Measurements from ENCODE around the gene HIRA.
"Not testable (repeated sequence)": the region's sequence is repeated elsewhere in the genome, so short reads cannot be mapped to it uniquely, and the experiment has no call there.

Gene HIRA

GRCh38 chr22:19383292-19383691 is 48.2 kb downstream of the HIRA start:
- DNase-seq (ENCODE audit: low spot score): no peak

- DNase-seq (ENCODE audit: low spot score): no peak
These were observed 49.3 kb downstream of the HIRA start for GRCh38 chr22:19382240-19382639.

- no peak for DNase-seq (ENCODE audit: low spot score)
These were observed 53.2 kb downstream of the HIRA start for GRCh38 chr22:19378344-19378674.

DNA sequence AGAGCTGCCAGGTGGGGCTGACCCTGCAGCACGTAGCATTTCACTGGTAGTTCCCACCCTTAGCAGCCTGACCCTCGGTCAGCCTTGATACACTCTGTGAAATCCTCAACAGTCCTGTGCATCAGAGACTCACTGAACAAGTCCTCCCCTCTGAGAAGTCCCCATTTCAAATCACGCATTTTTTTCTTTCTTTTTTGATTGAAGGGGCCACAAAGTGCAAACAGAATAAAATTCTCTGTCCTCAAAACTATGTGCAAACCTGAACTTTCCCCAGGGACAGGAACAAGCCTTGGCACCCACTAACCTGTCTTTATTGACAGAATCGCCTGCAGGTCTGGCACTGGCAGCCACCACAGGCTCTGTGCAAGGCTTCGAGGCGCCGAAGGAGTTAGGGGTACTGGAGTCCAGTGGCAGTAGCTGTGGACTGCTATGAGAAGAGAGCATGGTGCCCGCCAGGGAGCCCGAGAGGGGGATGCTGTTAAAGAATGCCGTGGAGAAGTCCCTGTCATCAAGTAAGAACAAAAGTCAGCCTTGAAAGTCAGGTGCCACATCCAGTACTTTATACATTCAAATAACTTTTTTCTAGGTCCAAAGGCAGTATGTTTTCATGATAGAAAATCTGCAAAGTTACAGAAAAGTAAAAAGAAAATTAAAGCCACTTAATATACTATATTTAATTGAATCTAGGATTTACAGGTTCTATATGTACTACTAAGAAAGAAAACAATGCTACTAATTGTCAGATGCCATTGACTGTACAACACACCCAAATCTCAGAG is 53.8 kb downstream of the HIRA start:
- no peak for DNase-seq (ENCODE audit: low spot score)

DNA sequence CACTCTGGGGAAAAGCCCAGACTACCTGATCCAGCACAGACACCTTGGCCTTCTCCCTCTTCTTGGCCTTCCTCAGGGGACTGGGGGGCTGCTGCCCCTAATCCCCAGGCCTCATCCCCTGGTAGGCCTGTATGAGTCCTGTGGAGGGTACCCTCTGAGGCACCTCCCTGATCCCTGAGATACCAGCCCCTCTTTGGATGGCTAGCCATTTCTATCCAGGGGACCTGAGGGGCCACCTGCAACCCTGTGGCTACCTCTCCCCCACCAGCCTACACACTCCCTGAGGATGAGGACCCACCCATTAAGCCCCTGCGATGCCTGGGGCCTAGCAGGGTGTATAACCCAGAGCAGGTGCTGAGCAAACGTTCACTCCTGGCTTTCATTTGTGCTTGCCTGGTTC is 54.6 kb downstream of the HIRA start:
- DNase-seq (ENCODE audit: low spot score): no peak

DNA sequence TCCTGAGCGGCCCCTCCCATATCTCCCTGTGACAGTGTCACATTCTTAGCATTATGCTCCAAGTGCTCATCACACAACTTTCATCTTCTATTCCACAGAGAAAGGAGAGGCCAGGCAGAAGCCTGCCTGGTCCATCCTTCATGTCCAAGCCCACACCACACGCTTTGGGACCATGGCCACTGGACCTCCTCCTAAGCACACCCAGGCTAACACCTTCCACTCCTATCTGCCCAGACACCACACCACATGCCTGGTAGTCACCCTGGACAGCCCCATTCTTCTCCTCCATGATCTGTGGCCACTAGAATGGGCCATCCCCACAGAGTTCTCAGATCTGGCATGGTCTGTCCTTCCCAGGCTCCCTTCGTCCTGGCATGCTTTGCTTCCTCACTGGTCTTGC is 55.3 kb downstream of the HIRA start:
- DNase-seq (ENCODE audit: low spot score): no peak

GRCh38 chr22:19375435-19375834 is 56.1 kb downstream of the HIRA start:
- DNase-seq (ENCODE audit: low spot score): no peak

DNA sequence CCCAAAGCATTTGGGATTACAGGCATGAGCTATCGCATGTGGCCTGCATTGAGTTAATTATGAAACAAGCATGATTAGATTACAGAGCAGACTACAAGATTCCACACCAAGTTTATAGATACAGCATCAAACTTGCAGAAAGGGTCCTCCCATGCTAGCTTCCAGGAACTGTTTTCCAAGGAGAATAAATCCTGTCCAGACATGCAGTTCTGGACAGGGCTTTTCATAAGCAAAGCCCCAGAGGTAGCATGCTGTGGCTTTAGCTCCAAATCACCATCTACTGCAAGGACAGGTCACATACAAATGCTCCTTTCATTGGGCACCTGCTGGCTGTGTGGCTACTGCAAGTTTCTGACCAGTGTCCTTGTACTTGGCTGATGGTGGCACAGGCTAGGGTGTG is 57.1 kb downstream of the HIRA start:
- DNase-seq (ENCODE audit: low spot score): no peak

GRCh38 chr22:19373450-19373849 is 58.1 kb downstream of the HIRA start:
- DNase-seq (ENCODE audit: low spot score): no peak

DNA sequence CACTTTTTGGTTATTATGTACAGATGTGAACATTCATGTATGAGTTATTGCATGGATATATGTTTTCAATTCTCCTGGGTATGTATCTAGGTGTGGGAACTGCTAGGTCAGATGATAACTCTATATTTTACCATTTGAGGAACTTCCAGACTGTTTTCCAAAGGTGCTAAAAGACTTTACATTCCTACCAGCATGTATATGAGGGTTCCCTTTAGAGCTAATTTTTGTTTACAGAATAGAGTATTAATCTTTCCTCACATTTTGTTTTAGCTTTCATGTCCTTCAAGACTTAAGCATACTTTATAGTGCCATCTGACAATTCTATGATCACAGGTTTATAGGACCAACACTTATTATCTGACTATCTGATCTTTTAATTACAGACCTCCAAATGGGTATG is 59.6 kb downstream of the HIRA start:
- no peak for DNase-seq (ENCODE audit: low spot score)

DNA sequence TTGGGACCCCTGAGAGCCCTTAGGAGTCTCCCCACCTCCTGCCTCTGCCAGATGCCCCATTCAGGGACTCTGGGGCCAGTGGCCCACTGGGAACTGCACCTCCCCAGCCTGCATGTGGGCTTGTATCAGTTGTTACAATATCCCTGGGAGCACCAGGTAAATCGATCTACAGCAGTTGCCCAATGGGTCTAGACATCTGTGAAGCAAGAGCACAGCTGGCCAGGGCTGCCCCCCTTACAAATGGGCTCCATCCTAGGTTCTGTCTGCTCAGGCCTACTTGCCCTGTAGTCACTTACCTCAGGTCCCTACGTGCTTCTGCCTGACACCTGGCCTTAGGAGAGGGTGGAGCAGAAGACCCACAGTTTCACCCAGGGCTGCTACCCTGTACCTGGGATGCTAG is 62.7 kb downstream of the HIRA start:
- no peak for DNase-seq (ENCODE audit: low spot score)

DNA sequence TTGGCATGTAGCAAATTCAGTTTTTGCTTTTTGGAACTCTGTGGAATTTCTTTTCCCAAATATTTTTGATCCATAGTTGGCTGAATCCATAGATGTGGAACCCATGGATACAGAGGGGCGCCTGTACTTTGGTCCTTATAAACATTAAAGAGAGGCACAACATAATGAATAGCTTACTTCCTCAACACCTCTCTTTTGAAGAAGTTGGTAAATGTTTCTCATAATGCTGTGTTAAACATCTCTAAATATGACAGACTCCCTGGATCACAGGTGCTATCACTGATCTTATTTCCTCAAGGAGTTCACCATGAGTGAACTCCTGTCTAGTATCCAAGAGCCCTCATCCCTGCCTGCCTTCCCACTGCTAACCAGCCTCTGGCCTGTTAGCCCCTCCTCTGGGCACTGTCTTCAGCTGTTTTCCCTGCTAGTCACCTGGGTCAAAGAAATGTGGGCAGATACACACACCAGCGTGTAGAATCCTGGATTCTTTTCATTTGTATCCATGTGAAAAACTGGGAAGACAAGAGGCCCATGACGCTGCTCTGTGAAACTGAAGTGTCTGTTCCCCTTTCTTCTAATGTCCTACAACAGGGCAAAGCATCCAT is 63.7 kb downstream of the HIRA start:
- no peak for DNase-seq (ENCODE audit: low spot score)

GRCh38 chr22:19363541-19363940 is 68.0 kb downstream of the HIRA start:
- not testable (repeated sequence) for DNase-seq (ENCODE audit: low spot score)

DNA sequence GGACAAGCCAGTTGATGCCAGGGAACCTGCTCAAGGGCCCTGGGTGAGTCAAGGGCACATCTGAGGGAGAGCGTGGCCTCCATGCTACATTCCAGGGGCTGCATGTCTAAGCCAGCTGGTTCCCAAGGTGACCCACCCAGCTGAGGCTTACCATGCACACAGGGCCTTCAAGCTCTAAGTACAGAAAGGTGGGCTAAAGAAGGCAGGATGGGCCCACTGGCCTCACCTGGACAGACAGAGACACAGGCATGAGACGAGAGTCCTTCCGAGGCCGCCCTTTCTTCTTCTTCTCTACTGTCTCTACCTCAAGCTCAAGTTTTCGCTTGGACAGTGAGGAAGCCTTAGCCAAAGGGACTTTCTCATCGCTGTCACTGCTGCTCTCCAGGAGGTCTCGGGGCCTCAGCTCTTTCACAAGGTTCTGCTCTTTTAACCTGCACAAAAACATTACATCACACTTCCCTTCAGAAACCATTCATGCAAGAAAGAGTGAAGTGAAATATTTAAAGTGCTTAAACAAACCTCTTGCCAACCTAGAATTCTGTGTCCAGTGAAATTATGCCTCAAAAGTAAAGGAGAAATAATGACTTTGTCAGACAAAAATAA is 69.9 kb downstream of the HIRA start:
- DNase-seq (ENCODE audit: low spot score): peak; percentile 2

DNA sequence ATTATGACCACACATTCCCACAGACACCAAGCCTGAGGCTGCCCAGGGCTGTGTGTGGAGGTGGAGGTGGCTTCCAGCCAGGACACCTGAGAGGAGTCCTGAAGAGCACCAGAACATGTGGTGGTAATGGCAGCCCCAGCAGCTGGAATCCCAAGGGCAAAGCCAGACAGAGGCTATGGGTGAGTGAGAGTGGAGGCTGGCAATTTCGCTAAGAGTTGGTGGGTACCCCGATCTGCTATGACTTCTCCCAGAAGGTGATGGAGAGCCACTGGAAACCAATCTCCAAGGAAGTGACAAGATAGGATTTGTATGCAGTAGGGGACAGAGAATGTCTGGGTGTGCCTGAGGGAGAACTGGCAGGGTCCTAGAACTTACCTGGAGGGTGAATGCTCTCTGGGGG is 70.7 kb downstream of the HIRA start:
- no peak for DNase-seq (ENCODE audit: low spot score)

GRCh38 chr22:19360300-19360792 is 71.2 kb downstream of the HIRA start:
- DNase-seq (ENCODE audit: low spot score): peak; percentile 3

- peak; percentile 4 for DNase-seq (ENCODE audit: low spot score)
These were observed 71.8 kb downstream of the HIRA start for GRCh38 chr22:19359554-19360299.

DNA sequence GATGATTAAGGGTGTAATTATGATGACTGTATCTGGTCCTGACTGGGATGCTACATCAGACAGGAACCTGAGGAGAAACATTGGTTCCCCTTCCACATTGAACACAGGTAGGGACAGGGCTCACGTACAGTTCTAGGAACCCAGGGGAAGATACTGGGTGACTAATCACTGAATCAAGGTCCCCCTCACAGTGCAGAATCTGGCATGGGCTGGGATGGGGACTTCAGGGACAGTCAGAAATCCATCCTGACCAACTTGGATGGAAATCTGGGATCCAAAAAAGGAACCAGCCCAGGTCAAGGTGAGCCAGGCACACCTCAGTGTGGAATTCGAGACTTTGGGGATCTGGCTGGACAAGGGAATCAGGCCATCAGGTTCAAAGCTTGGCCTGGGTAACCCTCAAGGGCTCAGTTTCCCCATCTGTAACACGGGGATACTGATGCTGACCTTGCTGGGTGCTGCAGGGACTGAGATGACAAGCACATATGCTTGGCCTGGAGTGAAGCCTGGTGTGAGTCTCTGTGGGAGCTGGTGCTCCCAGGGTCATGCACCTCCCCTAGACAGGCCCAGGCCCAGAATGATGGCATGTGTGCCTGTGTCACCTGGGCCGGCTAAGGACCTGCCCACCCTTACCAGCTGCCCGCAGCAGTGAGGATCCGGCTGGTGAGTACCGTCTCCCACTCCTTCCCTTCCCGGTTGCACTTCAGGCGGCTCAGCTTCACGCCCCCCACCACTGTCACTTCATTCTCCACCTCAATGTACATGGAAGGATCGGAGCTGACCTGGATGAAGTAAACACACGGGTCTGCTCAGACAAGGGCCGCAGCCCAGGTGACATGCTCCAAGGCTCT is 72.6 kb downstream of the HIRA start:
- peak; percentile 5 for DNase-seq (ENCODE audit: low spot score)

GRCh38 chr22:19358195-19358594 is 73.3 kb downstream of the HIRA start:
- DNase-seq (ENCODE audit: low spot score): peak; percentile 3

- DNase-seq (ENCODE audit: low spot score): peak; percentile 28
These were observed 74.0 kb downstream of the HIRA start for GRCh38 chr22:19357270-19358105.
